HEK293T (cell line): ENCODE measurements around the gene CTNNA3.

Source experiments
- FOXM1 ChIP-seq: fragments of 450-650 bp; IDR thresholded peaks from 2 replicates; pipeline ENCODE4 v1.6.1; 2017; ENCODE audit warnings: mild to moderate bottlenecking, borderline replicate concordance
- HDGF ChIP-seq: fragments of 450-650 bp; IDR thresholded peaks from 2 replicates; pipeline ENCODE4 v1.6.1; 2017; ENCODE audit warnings: antibody characterized with exemption, borderline replicate concordance

- no peak for TF ChIP-seq FOXM1
- TF ChIP-seq HDGF = no peak
Measured at GRCh38 chr10:66880826-66881225, 815.2 kb downstream of the CTNNA3 start.
